Astrocyte of the cerebellum (primary cell): ENCODE data around the gene CPB1.

Experiments
- DNase-seq: peaks from one replicate; pipeline ENCODE4 v3.0.0-alpha.2; 2011; ENCODE audit warnings: low read depth
- H3K4me3 ChIP-seq: 2 replicates; pipeline ENCODE4 v1.5.1; 2011; ENCODE audit warnings: mild to moderate bottlenecking, low read depth, low read length, moderate library complexity
- CTCF ChIP-seq: IDR thresholded peaks from 2 replicates; pipeline ENCODE4 v1.5.1; 2012; ENCODE audit warnings: low read length, low read depth, moderate library complexity, mild to moderate bottlenecking; ENCODE audit errors: missing control alignments
- in situ Hi-C: cut with HindIII; loops from 2 replicates; pipeline ENCODE4 v1.10.0; 2017; ENCODE audit warnings: low sequenced_read_pairs

The CPB1 gene

DNA sequence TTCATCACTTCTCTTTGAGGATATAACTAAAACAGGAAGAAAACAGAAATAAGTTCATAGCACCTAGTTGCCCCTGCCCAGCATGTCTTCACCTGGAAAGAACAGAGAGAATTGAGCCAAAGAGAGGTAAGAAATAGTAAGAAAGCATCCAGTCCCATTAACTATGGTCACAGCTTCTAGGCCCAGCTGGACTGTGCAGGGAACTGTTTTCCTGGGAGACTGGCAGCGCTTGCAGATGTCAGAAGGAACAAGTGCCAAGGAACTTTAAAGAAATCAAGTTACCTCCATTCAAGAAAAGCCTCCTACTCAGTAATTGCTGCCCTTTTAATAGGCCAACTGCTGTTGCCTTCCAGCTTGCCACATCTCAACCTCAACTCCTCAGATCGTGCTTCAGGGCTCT, 17.8 kb upstream of the CPB1 start:
- H3K4me3 ChIP-seq, result no peak overlapping the region
- in situ Hi-C loops, result no loop called here
- no peak for TF ChIP-seq CTCF
- DNase-seq, result no peak

DNA sequence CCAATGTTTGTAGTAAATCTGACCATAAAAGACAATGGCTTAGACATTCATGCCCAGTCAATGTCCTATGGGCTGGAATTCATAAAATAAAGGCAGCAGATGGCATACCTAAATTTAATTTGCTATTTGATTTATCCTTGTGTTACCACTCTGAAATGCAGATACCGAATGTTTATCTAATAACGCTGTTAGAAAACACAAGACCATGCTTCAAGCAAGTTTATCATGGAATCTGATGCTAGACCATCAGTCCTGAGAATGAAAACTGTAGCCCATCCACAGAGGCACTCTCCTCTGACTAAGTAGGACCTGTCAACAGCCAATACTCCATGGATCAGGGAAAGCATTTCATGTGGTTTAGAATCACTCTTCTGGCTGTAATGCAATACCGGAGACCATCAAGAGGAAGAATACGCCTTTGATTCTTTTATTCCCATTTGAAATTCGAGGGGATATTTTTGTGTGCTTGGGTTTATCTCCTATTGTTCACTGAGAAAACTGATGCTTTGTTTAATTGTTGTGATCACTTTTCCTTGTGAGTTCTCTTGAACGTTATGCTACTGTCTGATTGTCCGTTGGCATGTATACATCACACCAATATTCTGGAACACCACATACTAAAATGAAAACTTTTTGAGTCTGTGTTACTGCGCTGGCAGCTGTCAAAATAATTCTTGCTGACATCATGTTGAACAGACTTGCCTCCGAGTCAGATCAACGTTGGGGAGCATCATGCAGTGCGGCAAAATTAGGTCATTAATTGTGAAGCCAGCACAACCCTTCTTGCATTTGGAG, 12.1 kb upstream of the CPB1 start:
- in situ Hi-C loops, result no loop called here
- no peak for TF ChIP-seq CTCF
- H3K4me3 ChIP-seq, result no peak overlapping the region
- no peak for DNase-seq

DNA sequence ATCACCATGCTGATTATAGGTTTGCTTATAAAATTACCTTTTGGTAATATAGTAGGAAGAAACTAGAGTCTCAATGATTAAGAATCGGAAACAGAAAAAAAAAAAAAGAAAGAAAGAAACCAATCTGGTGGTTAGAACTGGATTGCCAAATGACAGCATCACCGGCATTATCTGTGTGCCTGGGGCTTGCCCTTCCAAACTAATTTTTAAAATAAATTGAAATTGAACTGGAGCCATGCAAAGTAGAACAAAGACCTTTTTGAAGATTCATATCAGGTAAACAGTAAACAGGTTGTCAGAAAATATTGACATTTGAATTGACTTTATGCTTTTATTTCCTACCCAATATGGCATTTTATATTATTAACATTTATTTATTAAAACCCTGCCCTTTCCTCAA, 11.2 kb upstream of the CPB1 start:
- no peak overlapping the region for H3K4me3 ChIP-seq
- DNase-seq, result no peak
- in situ Hi-C loops, result no loop called here
- TF ChIP-seq CTCF, result no peak

DNA sequence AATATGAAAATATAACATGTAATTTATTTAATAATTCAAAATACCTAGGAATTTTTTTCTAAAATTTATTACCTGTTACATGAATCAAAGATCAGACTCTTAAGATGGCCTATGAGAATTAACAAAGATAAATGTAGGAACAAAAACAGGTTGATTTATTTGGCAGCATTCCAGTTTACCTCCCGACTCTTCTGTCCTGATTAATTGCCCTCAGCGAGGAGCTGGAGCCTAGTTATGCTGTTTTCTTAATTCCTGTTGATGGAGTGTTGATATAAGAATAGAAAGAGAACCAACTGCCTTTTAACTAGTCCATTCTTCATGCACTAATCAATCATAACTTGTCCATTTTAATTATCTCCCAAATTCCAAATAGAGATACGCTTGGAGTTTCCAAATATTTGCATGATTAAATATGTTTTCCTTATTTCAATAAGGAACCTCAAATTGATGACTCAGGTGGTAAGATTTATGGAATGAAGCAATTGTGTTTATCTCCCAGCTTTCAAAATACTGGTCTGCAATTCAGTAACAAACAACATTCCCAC, 10.6 kb upstream of the CPB1 start:
- in situ Hi-C loops, result no loop called here
- no peak for DNase-seq
- TF ChIP-seq CTCF, result no peak
- no peak overlapping the region for H3K4me3 ChIP-seq

- in situ Hi-C loops, result no loop called here
- TF ChIP-seq CTCF, result no peak
- H3K4me3 ChIP-seq, result no peak overlapping the region
- DNase-seq, result no peak
Measured at GRCh38 chr3:148820361-148821245, 7.0 kb upstream of the CPB1 start.

- no peak for DNase-seq
- in situ Hi-C loops, result no loop called here
- no peak for TF ChIP-seq CTCF
- H3K4me3 ChIP-seq, result no peak overlapping the region
Measured at GRCh38 chr3:148823026-148823425, 4.6 kb upstream of the CPB1 start.
